ENCODE data around the gene SEMA3A. TPM values are rescaled to one million over a fixed set of nuclear protein-coding genes. Genes with fewer than 3 reads are reported as not detected.
A peak's percentile ranks its signal among the peaks of the same experiment; 100 is the strongest.
"Not testable (repeated sequence)": the region's sequence is repeated elsewhere in the genome, so short reads cannot be mapped to it uniquely, and the experiment has no call there.

Gene SEMA3A
- polyA plus RNA-seq, 1 donor: 20.3 TPM

- DNase-seq (ENCODE audit: low read depth): no peak
Measured at GRCh38 chr7:84154991-84155781, 39.4 kb downstream of the SEMA3A start.

GRCh38 chr7:84152995-84153394, 41.6 kb downstream of the SEMA3A start:
- no peak for DNase-seq (ENCODE audit: low read depth)

- not testable (repeated sequence) for DNase-seq (ENCODE audit: low read depth)
Measured at GRCh38 chr7:84150370-84150769, 44.2 kb downstream of the SEMA3A start.

- DNase-seq (ENCODE audit: low read depth): no peak
Measured at GRCh38 chr7:84149573-84149972, 45.0 kb downstream of the SEMA3A start.

- DNase-seq (ENCODE audit: low read depth): no peak
Measured at GRCh38 chr7:84145892-84146291, 48.7 kb downstream of the SEMA3A start.

- no peak for DNase-seq (ENCODE audit: low read depth)
Measured at GRCh38 chr7:84144935-84145334, 49.7 kb downstream of the SEMA3A start.

GRCh38 chr7:84144480-84144879, 50.1 kb downstream of the SEMA3A start:
- no peak for DNase-seq (ENCODE audit: low read depth)

GRCh38 chr7:84142726-84143125, 51.9 kb downstream of the SEMA3A start:
- no peak for DNase-seq (ENCODE audit: low read depth)

- DNase-seq (ENCODE audit: low read depth): no peak
Measured at GRCh38 chr7:84139986-84140729, 54.4 kb downstream of the SEMA3A start.

- no peak for DNase-seq (ENCODE audit: low read depth)
Measured at GRCh38 chr7:84138411-84138810, 56.2 kb downstream of the SEMA3A start.

GRCh38 chr7:84137812-84138211, 56.8 kb downstream of the SEMA3A start:
- no peak for DNase-seq (ENCODE audit: low read depth)

- no peak for DNase-seq (ENCODE audit: low read depth)
Measured at GRCh38 chr7:84136809-84137208, 57.8 kb downstream of the SEMA3A start.

- DNase-seq (ENCODE audit: low read depth): no peak
Measured at GRCh38 chr7:84136336-84136735, 58.3 kb downstream of the SEMA3A start.

- no peak for DNase-seq (ENCODE audit: low read depth)
Measured at GRCh38 chr7:84134169-84134568, 60.4 kb downstream of the SEMA3A start.

GRCh38 chr7:84125654-84126053, 68.9 kb downstream of the SEMA3A start:
- no peak for DNase-seq (ENCODE audit: low read depth)

- no peak for DNase-seq (ENCODE audit: low read depth)
Measured at GRCh38 chr7:84123965-84124547, 70.5 kb downstream of the SEMA3A start.

- DNase-seq (ENCODE audit: low read depth): no peak
Measured at GRCh38 chr7:84122582-84123360, 71.8 kb downstream of the SEMA3A start.

- DNase-seq (ENCODE audit: low read depth): no peak
Measured at GRCh38 chr7:84117304-84117703, 77.3 kb downstream of the SEMA3A start.

- DNase-seq (ENCODE audit: low read depth): no peak
Measured at GRCh38 chr7:84113906-84114850, 80.4 kb downstream of the SEMA3A start.

GRCh38 chr7:84113286-84113685, 81.3 kb downstream of the SEMA3A start:
- peak; percentile 82 for DNase-seq (ENCODE audit: low read depth)

- DNase-seq (ENCODE audit: low read depth): no peak
Measured at GRCh38 chr7:84112771-84113170, 81.8 kb downstream of the SEMA3A start.

Measured in forelimb muscle (tissue), 1 donor.